Upper lobe of right lung (tissue), 1 donor: Measurements from ENCODE around the gene TACC2. TPM values are rescaled to one million over a fixed set of nuclear protein-coding genes. Genes with fewer than 3 reads are reported as not detected.

Experiments used
- ATAC-seq: fragments of 200-7000 bp; cut with Tn5 transposase; one replicate; pipeline ENCODE4 v1.9.1; 2020; ENCODE audit warnings: mild to moderate bottlenecking, moderate library complexity
- DNase-seq: peaks from one replicate; pipeline ENCODE4 v3.0.0-alpha.2; 2020
- H3K27ac ChIP-seq: fragments of 200-600 bp; one replicate; pipeline ENCODE4 v1.8.0; 2022
- H3K27me3 ChIP-seq: fragments of 200-600 bp; one replicate; pipeline ENCODE4 v1.8.0; 2022; ENCODE audit warnings: mild to moderate bottlenecking
- H3K36me3 ChIP-seq: fragments of 200-600 bp; one replicate; pipeline ENCODE4 v1.8.0; 2022
- H3K4me1 ChIP-seq: fragments of 200-600 bp; one replicate; pipeline ENCODE4 v1.8.0; 2022
- H3K4me3 ChIP-seq: fragments of 200-600 bp; one replicate; pipeline ENCODE4 v1.8.0; 2022; ENCODE audit warnings: mild to moderate bottlenecking
- H3K9me3 ChIP-seq: fragments of 200-600 bp; one replicate; pipeline ENCODE4 v1.8.0; 2022
- intact Hi-C: fragments of 100-400 bp; cut with DNase I; formaldehyde crosslinking; loops from one replicate; pipeline ENCODE4 v1.11.0; 2022
- total RNA-seq: library from RNA; stranded (reverse); fragmentation: NEBNext Ultra II Directional; extraction: Animal tissue kit (Norgen Biotek cat#: 25700); gene quantifications from one replicate; pipeline ENCODE4 v1.2.1, GENCODE V29; 2021
- TF ChIP-seq, protein P1 (sequence below): fragments of 200-600 bp; IDR thresholded peaks from one replicate; pipeline ENCODE4 v1.8.0; 2022; ENCODE audit warnings: antibody characterized with exemption
- donor health status: DM: no; HTN: yes; CAD: no; lungs with severe emphysema.

Gene TACC2
- total RNA-seq, 1 donor from 2014 or later, result 236 TPM

DNA sequence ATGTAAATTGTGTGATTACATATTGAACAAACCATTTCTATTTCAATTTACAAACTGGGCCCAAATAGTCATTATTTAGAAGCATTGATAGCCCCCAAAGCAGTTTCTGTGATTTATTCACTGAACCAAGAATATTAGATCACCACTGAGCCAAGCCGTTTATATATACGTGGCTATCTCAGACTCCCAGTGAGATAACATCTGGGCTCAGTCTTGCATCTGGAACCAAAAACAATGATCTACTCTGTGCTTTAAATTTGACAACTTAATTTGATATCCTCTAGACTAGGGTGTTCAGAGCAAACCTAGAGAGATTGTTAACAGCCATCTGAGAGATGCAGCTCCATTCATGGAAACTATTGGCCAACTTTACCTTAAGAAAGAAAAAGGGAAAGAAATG, 240.7 kb downstream of the TACC2 start:
- Histone ChIP-seq H3K27ac (no peak overlapping the region), H3K27me3 (no peaks in the 10 kb centered on the region), H3K4me1 (no peaks in the 10 kb centered on the region), H3K36me3 (peaks cover 63% of the 10 kb centered on the region), H3K9me3 (no peaks in the 10 kb centered on the region), H3K4me3 (no peak overlapping the region)
- intact Hi-C loops, result no loop called here
- DNase-seq (no peak), ATAC-seq (no peak)
- TF ChIP-seq, protein P1, sequence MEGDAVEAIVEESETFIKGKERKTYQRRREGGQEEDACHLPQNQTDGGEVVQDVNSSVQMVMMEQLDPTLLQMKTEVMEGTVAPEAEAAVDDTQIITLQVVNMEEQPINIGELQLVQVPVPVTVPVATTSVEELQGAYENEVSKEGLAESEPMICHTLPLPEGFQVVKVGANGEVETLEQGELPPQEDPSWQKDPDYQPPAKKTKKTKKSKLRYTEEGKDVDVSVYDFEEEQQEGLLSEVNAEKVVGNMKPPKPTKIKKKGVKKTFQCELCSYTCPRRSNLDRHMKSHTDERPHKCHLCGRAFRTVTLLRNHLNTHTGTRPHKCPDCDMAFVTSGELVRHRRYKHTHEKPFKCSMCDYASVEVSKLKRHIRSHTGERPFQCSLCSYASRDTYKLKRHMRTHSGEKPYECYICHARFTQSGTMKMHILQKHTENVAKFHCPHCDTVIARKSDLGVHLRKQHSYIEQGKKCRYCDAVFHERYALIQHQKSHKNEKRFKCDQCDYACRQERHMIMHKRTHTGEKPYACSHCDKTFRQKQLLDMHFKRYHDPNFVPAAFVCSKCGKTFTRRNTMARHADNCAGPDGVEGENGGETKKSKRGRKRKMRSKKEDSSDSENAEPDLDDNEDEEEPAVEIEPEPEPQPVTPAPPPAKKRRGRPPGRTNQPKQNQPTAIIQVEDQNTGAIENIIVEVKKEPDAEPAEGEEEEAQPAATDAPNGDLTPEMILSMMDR, result no peak

DNA sequence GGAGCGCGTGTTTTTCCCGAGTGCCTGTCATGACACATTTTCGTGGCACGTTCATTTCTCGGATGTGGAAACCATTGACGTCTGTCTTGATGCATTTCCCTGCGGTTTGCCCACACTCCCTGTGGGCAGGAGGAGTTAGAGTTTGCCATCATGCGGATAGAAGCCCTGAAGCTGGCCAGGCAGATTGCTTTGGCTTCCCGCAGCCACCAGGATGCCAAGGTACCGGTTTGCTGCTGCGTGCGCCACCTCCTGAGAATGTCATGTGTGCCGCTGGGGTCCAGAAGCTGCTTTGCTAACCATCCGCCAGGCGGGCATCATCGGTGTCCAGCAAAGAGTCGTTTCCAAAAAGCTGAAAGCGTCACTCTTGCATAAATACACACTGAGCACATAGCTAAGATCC, 241.3 kb downstream of the TACC2 start:
- H3K36me3 ChIP-seq, result peaks cover 58% of the 10 kb centered on the region
- ATAC-seq, result no peak

DNA sequence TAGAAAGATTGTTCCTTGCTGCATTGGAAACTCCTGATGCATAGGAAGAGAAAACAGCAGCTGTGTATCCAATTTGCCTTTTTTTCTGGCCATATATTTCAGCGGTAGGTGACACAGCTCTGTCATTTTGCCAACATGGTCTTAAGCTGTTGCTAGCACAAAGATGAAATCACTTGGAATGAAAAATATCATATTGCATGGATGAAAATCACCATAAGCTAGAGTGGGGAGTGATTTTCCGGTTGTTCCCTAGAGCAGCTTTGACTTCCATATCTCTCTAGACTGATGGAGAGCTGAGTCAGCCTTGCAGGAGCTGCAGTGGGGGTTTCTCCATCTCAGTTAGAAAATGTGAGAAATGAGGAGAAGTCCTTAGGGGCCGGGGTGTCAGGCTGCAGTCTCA, 243.8 kb downstream of the TACC2 start:
- TF ChIP-seq, protein P1, result no peak
- no peak overlapping the region for H3K4me3 ChIP-seq
- no peak overlapping the region for H3K27ac ChIP-seq
- no peaks in the 10 kb centered on the region for H3K9me3 ChIP-seq
- no peaks in the 10 kb centered on the region for H3K4me1 ChIP-seq
- DNase-seq (no peak), ATAC-seq (no peak)
- intact Hi-C loops, result no loop called here
- no peaks in the 10 kb centered on the region for H3K27me3 ChIP-seq
- H3K36me3 ChIP-seq, result peaks cover 46% of the 10 kb centered on the region

More for the DNA sequence above, 241.3 kb downstream of the TACC2 start:
- Histone ChIP-seq H3K9me3 (no peaks in the 10 kb centered on the region), H3K4me1 (no peaks in the 10 kb centered on the region), H3K4me3 (no peak overlapping the region), H3K27me3 (no peaks in the 10 kb centered on the region), H3K27ac (no peak overlapping the region)
- TF ChIP-seq, protein P1, result no peak
- intact Hi-C loops, result no loop called here
- no peak for DNase-seq

DNA sequence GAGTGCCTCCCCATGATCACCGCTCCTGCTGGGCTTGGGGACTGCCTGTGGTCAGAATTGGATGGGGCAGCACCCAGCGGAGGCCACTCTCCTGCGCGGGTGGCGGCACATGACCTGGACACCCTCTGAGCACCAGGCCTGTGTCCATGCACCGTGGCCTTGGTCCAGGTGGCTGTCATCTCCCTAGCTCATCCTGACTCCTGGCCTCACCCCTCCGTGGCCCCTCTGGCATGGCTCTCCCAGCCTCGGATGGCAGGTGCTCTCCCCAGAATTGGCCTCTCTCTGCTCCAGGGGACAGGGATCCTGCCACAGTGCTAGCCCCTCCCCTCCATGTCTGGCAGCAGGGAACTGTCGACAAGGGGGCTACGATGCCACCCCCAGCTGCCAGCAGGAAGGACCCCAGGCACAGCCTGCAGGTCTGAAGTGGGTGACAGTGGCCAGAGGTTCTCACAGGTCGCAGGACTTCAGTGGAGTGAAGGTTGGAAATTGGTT, 244.9 kb downstream of the TACC2 start:
- Histone ChIP-seq H3K27me3 (no peaks in the 10 kb centered on the region), H3K9me3 (no peaks in the 10 kb centered on the region), H3K4me3 (no peak overlapping the region), H3K4me1 (no peaks in the 10 kb centered on the region), H3K36me3 (peaks cover 46% of the 10 kb centered on the region), H3K27ac (no peak overlapping the region)
- peak; percentile 47 for ATAC-seq
- TF ChIP-seq, protein P1, result no peak
- intact Hi-C loops, result no loop called here
- no peak for DNase-seq

DNA sequence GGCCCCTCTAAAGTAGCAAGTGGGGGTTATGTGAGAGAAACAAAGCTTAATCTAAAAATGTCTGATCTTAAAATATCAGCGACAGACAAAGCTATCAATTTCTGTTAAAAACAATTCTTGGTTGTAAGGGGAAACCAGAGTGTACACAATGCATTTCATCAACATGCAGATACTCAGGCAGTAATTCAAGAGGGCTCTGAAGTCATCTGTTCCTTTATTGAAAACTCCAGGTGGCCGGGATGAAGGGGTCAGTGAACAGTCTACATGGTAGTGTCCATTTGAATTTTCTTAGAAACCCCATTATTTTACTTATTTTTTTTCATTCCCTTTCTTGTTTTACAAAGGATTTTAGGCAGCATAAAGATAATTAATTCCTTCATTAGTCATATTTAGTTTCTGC, 245.5 kb downstream of the TACC2 start:
- TF ChIP-seq, protein P1, result no peak
- ATAC-seq, result no peak
- H3K4me3 ChIP-seq, result no peak overlapping the region
- no peak overlapping the region for H3K27ac ChIP-seq
- H3K27me3 ChIP-seq, result no peaks in the 10 kb centered on the region
- intact Hi-C loops, result no loop called here
- DNase-seq, result no peak
- no peaks in the 10 kb centered on the region for H3K4me1 ChIP-seq
- no peaks in the 10 kb centered on the region for H3K9me3 ChIP-seq
- H3K36me3 ChIP-seq, result peaks cover 46% of the 10 kb centered on the region
